HUES64 (cell line): ENCODE results near the gene CACNA1A.
"Not testable (repeated sequence)": the region's sequence is repeated elsewhere in the genome, so short reads cannot be mapped to it uniquely, and the experiment has no call there.

ENCODE experiments used
- H3K27ac ChIP-seq: 2 replicates; pipeline ENCODE4 v1.7.0; 2013; ENCODE audit warnings: low read depth, low read length, inconsistent platforms
- H3K27me3 ChIP-seq: 2 replicates; pipeline ENCODE4 v1.6.1; 2013; ENCODE audit warnings: mild to moderate bottlenecking, low read length; ENCODE audit not compliant: insufficient read depth
- H3K36me3 ChIP-seq: 2 replicates; pipeline ENCODE4 v1.6.1; 2013; ENCODE audit warnings: mild to moderate bottlenecking, low read length; ENCODE audit not compliant: insufficient read depth
- H3K4me1 ChIP-seq: 2 replicates; pipeline ENCODE4 v1.6.1; 2013; ENCODE audit warnings: mild to moderate bottlenecking, low read length, moderate library complexity; ENCODE audit not compliant: insufficient read depth
- H3K4me3 ChIP-seq: 2 replicates; pipeline ENCODE4 v1.5.1; 2013; ENCODE audit warnings: mild to moderate bottlenecking, low read length, moderate library complexity
- H3K9ac ChIP-seq: 2 replicates; pipeline ENCODE4 v1.6.1; 2013; ENCODE audit warnings: mild to moderate bottlenecking, low read depth, low read length
- H3K9me3 ChIP-seq: 2 replicates; pipeline ENCODE4 v1.6.1; 2013; ENCODE audit warnings: low read depth, low read length; ENCODE audit not compliant: insufficient read depth
- WGBS: fragments of 150-250, 120-280 bp; methylation state at CpG from one replicate; pipeline ENCODE4 v1.1.7; 2013; ENCODE audit warnings: missing lambda C conversion rate; 5-methylcytosine and 5-hydroxymethylcytosine counted together

The CACNA1A gene

GRCh38 chr19:13363954-13364353 is 142.3 kb downstream of the CACNA1A start:
- 77% methylated on average over 5 of the region's 5 CpGs for WGBS
- Histone ChIP-seq H3K36me3 (peaks cover 5% of the 10 kb centered on the region; the same call in 1 of the 2 replicates), H3K9me3 (no peaks in the 10 kb centered on the region; the same call in 1 of the 2 replicates), H3K27ac (no peak overlapping the region), H3K9ac (no peak overlapping the region), H3K4me1 (no peaks in the 10 kb centered on the region), H3K4me3 (no peak overlapping the region), H3K27me3 (no peaks in the 10 kb centered on the region)

DNA sequence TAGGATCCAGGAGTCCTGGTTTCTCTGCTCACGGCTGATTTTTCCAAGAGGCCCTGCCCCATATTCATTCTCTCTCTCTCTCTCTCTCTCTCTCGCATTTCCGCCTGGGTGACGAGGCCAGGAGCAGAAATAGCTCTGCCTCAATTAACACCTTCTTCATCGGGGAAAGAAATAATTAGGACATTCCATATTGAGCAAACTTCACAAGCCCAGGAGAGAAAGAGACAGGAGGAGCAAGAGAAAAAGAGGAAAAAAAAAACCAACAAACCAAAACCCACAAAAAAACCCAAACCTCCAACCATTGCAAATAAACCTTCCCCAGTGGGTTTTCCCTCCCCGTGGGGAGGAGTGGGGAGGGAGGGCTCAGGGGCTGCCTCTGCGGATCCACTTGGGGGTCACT is 143.0 kb downstream of the CACNA1A start:
- Histone ChIP-seq H3K9me3 (no peaks in the 10 kb centered on the region; the same call in 1 of the 2 replicates), H3K36me3 (peaks cover 7% of the 10 kb centered on the region; the same call in 1 of the 2 replicates), H3K9ac (no peak overlapping the region), H3K27ac (no peak overlapping the region), H3K4me3 (no peak overlapping the region), H3K27me3 (no peaks in the 10 kb centered on the region), H3K4me1 (no peaks in the 10 kb centered on the region)
- 48% methylated on average over 4 of the region's 7 CpGs for WGBS

- H3K9ac ChIP-seq: no peak overlapping the region
These were observed 143.6 kb downstream of the CACNA1A start for GRCh38 chr19:13362668-13363067.

DNA sequence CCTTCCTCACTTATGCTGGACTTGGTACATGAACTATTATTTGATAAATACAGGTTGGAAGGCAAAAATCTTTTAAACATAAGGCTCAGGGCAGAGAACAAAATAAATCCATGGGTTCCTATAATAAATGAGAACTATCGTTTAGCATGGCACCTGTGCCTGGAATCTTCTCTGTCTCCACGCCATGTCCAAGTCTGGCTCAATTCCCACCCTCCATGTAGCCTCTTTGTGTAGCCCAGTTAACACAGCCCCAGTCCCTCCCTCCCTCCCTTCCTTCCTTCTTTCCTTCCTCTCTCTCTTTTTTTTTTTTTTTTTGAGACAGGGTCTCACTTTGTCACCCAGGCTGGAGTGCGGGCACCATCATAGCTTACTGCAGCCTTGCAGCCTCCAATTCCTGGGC is 144.6 kb downstream of the CACNA1A start:
- not testable (repeated sequence) for H3K4me3 ChIP-seq, H3K27ac ChIP-seq, H3K9ac ChIP-seq, H3K4me1 ChIP-seq, H3K9me3 ChIP-seq, H3K27me3 ChIP-seq
- peaks cover 14% of the 10 kb centered on the region; the same call in 1 of the 2 replicates for H3K36me3 ChIP-seq
- 96% methylated on average over 3 of the region's 3 CpGs for WGBS

More at GRCh38 chr19:13362668-13363067, 143.6 kb downstream of the CACNA1A start:
- no peaks in the 10 kb centered on the region for H3K4me1 ChIP-seq
- WGBS: 95% methylated on average over 11 of the region's 11 CpGs
- H3K27me3 ChIP-seq: no peaks in the 10 kb centered on the region
- no peak overlapping the region for H3K27ac ChIP-seq
- peaks cover 7% of the 10 kb centered on the region; the same call in 1 of the 2 replicates for H3K36me3 ChIP-seq
- H3K9me3 ChIP-seq: no peaks in the 10 kb centered on the region; the same call in 1 of the 2 replicates
- no peak overlapping the region for H3K4me3 ChIP-seq

DNA sequence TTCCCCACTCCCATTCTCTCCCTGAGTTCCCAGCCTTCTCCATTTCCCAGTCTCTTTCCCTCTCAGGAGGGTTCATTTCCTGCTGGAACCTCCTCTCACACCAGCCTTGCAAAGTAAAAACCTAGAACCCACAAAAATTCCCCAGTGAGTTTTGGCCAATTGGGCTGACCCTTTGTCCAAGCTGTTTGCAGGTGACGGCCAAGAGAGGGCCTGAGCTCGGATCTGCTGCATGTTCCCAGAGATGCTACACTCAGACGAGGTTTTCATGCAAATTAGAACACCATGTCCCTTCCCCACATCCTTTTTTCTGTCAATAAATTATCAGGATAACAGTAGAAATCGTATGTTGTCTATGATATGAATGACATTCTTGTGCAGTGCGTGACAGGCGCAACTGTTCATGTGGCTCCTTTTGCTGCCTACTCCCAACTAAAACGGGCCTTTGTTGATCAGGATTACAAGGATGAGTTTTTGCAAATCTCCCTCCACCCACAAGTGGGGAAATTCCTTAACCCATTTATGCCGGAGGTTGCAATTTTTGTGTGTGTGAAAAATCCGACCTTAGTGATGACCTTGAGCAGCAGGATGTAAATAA is 149.5 kb downstream of the CACNA1A start:
- Histone ChIP-seq H3K9ac (no peak overlapping the region), H3K4me3 (no peak overlapping the region), H3K27me3 (no peaks in the 10 kb centered on the region), H3K4me1 (no peaks in the 10 kb centered on the region), H3K36me3 (peaks cover 15% of the 10 kb centered on the region), H3K9me3 (no peaks in the 10 kb centered on the region; the same call in 1 of the 2 replicates), H3K27ac (no peak overlapping the region)
- WGBS: 85% methylated on average over 8 of the region's 9 CpGs

GRCh38 chr19:13356185-13356584 is 150.1 kb downstream of the CACNA1A start:
- H3K27ac ChIP-seq: no peak overlapping the region
- WGBS: 91% methylated on average over 8 of the region's 8 CpGs
- H3K9ac ChIP-seq: no peak overlapping the region
- H3K36me3 ChIP-seq: peaks cover 15% of the 10 kb centered on the region
- H3K27me3 ChIP-seq: no peaks in the 10 kb centered on the region
- H3K4me3 ChIP-seq: no peak overlapping the region
- no peaks in the 10 kb centered on the region for H3K4me1 ChIP-seq
- H3K9me3 ChIP-seq: no peaks in the 10 kb centered on the region; the same call in 1 of the 2 replicates

GRCh38 chr19:13355356-13355755 is 150.9 kb downstream of the CACNA1A start:
- Histone ChIP-seq H3K4me1 (no peaks in the 10 kb centered on the region), H3K36me3 (peaks cover 18% of the 10 kb centered on the region), H3K27me3 (no peaks in the 10 kb centered on the region), H3K4me3 (no peak overlapping the region), H3K27ac (no peak overlapping the region), H3K9me3 (no peaks in the 10 kb centered on the region; the same call in 1 of the 2 replicates), H3K9ac (no peak overlapping the region)
- 87% methylated on average over 5 of the region's 5 CpGs for WGBS

GRCh38 chr19:13353625-13354024 is 152.7 kb downstream of the CACNA1A start:
- WGBS: 91% methylated on average over 3 of the region's 3 CpGs
- no peaks in the 10 kb centered on the region for H3K27me3 ChIP-seq

GRCh38 chr19:13350759-13351158 is 155.5 kb downstream of the CACNA1A start:
- WGBS: 89% methylated on average over 4 of the region's 6 CpGs

More at GRCh38 chr19:13353625-13354024, 152.7 kb downstream of the CACNA1A start:
- Histone ChIP-seq H3K4me3 (no peak overlapping the region), H3K27ac (no peak overlapping the region), H3K9me3 (no peaks in the 10 kb centered on the region), H3K36me3 (peaks cover 14% of the 10 kb centered on the region), H3K9ac (no peak overlapping the region), H3K4me1 (no peaks in the 10 kb centered on the region)

GRCh38 chr19:13350072-13350471 is 156.2 kb downstream of the CACNA1A start:
- H3K9ac ChIP-seq: no peak overlapping the region

More at GRCh38 chr19:13350759-13351158, 155.5 kb downstream of the CACNA1A start:
- Histone ChIP-seq H3K4me3 (no peak overlapping the region), H3K9me3 (no peaks in the 10 kb centered on the region), H3K27ac (no peak overlapping the region), H3K9ac (no peak overlapping the region), H3K27me3 (no peaks in the 10 kb centered on the region), H3K4me1 (no peaks in the 10 kb centered on the region), H3K36me3 (peaks cover 6% of the 10 kb centered on the region; the same call in 1 of the 2 replicates)

GRCh38 chr19:13347367-13347766 is 158.9 kb downstream of the CACNA1A start:
- Histone ChIP-seq H3K36me3 (0 out of 2 replicates have a peak, but pooled peaks cover 6% of the 10 kb centered on the region), H3K27me3 (no peaks in the 10 kb centered on the region), H3K9me3 (no peaks in the 10 kb centered on the region), H3K4me3 (no peak overlapping the region), H3K9ac (no peak overlapping the region), H3K27ac (no peak overlapping the region), H3K4me1 (no peaks in the 10 kb centered on the region)
- 94% methylated on average over 12 of the region's 12 CpGs for WGBS

More at GRCh38 chr19:13350072-13350471, 156.2 kb downstream of the CACNA1A start:
- WGBS: 90% methylated on average over 3 of the region's 4 CpGs
- no peaks in the 10 kb centered on the region for H3K27me3 ChIP-seq
- H3K36me3 ChIP-seq: 0 out of 2 replicates have a peak, but pooled peaks cover 6% of the 10 kb centered on the region
- H3K9me3 ChIP-seq: no peaks in the 10 kb centered on the region
- H3K4me1 ChIP-seq: no peaks in the 10 kb centered on the region
- H3K4me3 ChIP-seq: no peak overlapping the region
- no peak overlapping the region for H3K27ac ChIP-seq
